Liver (tissue), 9 donors: ENCODE results near the gene CHDH. TPM values are rescaled to one million over a fixed set of nuclear protein-coding genes. Genes with fewer than 3 reads are reported as not detected.

Experiments used
- DNase-seq: peaks from one replicate; pipeline ENCODE4 v3.0.0-alpha.2; 2017; ENCODE audit warnings: low spot score
- H3K27ac ChIP-seq, 2 donors: one replicate each; pipeline ENCODE4 v1.7.0; 2013; ENCODE audit warnings: inconsistent platforms in 2 of 2, low read length in 2 of 2, control low read depth in 1 of 2, low read depth in 1 of 2, mild to moderate bottlenecking in 1 of 2
- H3K27me3 ChIP-seq, 4 donors: one replicate each; pipeline versions ENCODE4 v1.6.1 to v1.7.0; 2013; ENCODE audit warnings: low read length in 3 of 4, inconsistent platforms in 1 of 4, mild to moderate bottlenecking in 1 of 4, moderate library complexity in 1 of 4; ENCODE audit not compliant: control insufficient read depth in 4 of 4, insufficient read depth in 4 of 4
- H3K36me3 ChIP-seq, 4 donors: one replicate each; pipeline versions ENCODE4 v1.6.1 to v1.7.0; 2013; ENCODE audit warnings: low read length in 3 of 4, mild to moderate bottlenecking in 3 of 4, low read depth in 1 of 4, moderate library complexity in 1 of 4; ENCODE audit not compliant: control insufficient read depth in 4 of 4, insufficient read depth in 3 of 4
- H3K4me1 ChIP-seq, 4 donors: one replicate each; pipeline versions ENCODE4 v1.6.1 to v1.7.0; 2013; ENCODE audit warnings: low read length in 3 of 4, mild to moderate bottlenecking in 3 of 4, moderate library complexity in 1 of 4; ENCODE audit not compliant: control insufficient read depth in 4 of 4, insufficient read depth in 4 of 4
- H3K4me3 ChIP-seq, 3 donors: one replicate each; pipeline versions ENCODE4 v1.6.1 to v1.7.0; 2013; ENCODE audit warnings: low read length in 3 of 3, control low read depth in 1 of 3, low read depth in 1 of 3, mild to moderate bottlenecking in 1 of 3
- H3K9ac ChIP-seq, 2 donors: one replicate each; pipeline ENCODE4 v1.7.0; 2013; ENCODE audit warnings: low read length in 2 of 2, mild to moderate bottlenecking in 2 of 2, moderate library complexity in 2 of 2, control low read depth in 1 of 2, low read depth in 1 of 2
- H3K9me3 ChIP-seq, 4 donors: one replicate each; pipeline versions ENCODE4 v1.6.1 to v1.7.0; 2013; ENCODE audit warnings: low read length in 3 of 4; ENCODE audit not compliant: control insufficient read depth in 4 of 4
- EGR1 ChIP-seq, 2 donors: IDR thresholded peaks; 2 replicates each; pipeline ENCODE4 v1.6.1; 2016 to 2018; ENCODE audit warnings: antibody characterized with exemption in 2 of 2, low read depth in 2 of 2
- FOXA1 ChIP-seq: IDR thresholded peaks from 2 replicates; pipeline ENCODE4 v1.6.1; 2016; ENCODE audit warnings: antibody characterized with exemption
- FOXA2 ChIP-seq: IDR thresholded peaks from 2 replicates; pipeline ENCODE4 v1.6.1; 2016; ENCODE audit warnings: antibody characterized with exemption
- GABPA ChIP-seq, 2 donors: IDR thresholded peaks in 1 of 2; conservative IDR thresholded peaks in 1 of 2; 2 replicates each; pipeline ENCODE4 v1.6.1; 2016; ENCODE audit warnings: antibody characterized with exemption in 2 of 2, mild to moderate bottlenecking in 1 of 2, moderate library complexity in 1 of 2
- HNF4A ChIP-seq, 2 donors: conservative IDR thresholded peaks; 2 replicates each; pipeline ENCODE4 v1.6.1; 2016; ENCODE audit warnings: antibody characterized with exemption in 2 of 2, mild to moderate bottlenecking in 2 of 2
- HNF4G ChIP-seq: IDR thresholded peaks from 2 replicates; pipeline ENCODE4 v1.6.1; 2016; ENCODE audit warnings: antibody characterized with exemption
- JUND ChIP-seq, 2 donors: IDR thresholded peaks; 2 replicates each; pipeline ENCODE4 v1.6.1; 2016; ENCODE audit warnings: antibody characterized with exemption in 2 of 2
- NR2F2 ChIP-seq: IDR thresholded peaks from 2 replicates; pipeline ENCODE4 v1.6.1; 2016; ENCODE audit warnings: antibody characterized with exemption
- RAD21 ChIP-seq, 2 donors: IDR thresholded peaks; 2 replicates each; pipeline ENCODE4 v1.6.1; 2016; ENCODE audit warnings: antibody characterized with exemption in 2 of 2, mild to moderate bottlenecking in 2 of 2
- REST ChIP-seq: IDR thresholded peaks from 2 replicates; pipeline ENCODE4 v1.6.1; 2016; ENCODE audit warnings: antibody characterized with exemption, mild to moderate bottlenecking
- RXRA ChIP-seq, 2 donors: IDR thresholded peaks; 2 replicates each; pipeline ENCODE4 v1.6.1; 2017 to 2018; ENCODE audit warnings: antibody characterized with exemption in 2 of 2, mild to moderate bottlenecking in 1 of 2
- SP1 ChIP-seq: IDR thresholded peaks from 2 replicates; pipeline ENCODE4 v1.6.1; 2018; ENCODE audit warnings: antibody characterized with exemption, mild to moderate bottlenecking
- TAF1 ChIP-seq: conservative IDR thresholded peaks from 2 replicates; pipeline ENCODE4 v1.6.1; 2016; ENCODE audit warnings: antibody characterized with exemption, mild to moderate bottlenecking
- YY1 ChIP-seq: IDR thresholded peaks from 2 replicates; pipeline ENCODE4 v1.6.1; 2016; ENCODE audit warnings: antibody characterized with exemption, mild to moderate bottlenecking
- WGBS: extraction: QIAGEN DNeasy Blood & Tissue Kit; methylation state at CpG from one replicate; pipeline ENCODE4 v1.1.7; 2013; 5-methylcytosine and 5-hydroxymethylcytosine counted together
- polyA plus RNA-seq, 2 donors: library from polyadenylated mRNA; stranded (reverse) in 1 of 2; unstranded in 1 of 2; fragments of 200-250 nt in 1 of 2; fragments of >200 nt in 1 of 2; fragmentation: Nextera tagmentation in 1 of 2; extraction: Ambion mirVana in 1 of 2; gene quantifications; one replicate each; pipeline versions ENCODE4 v1.2.1 to v1.2.3, GENCODE V29; 2013 to 2015
- total RNA-seq, 2 donors: library from RNA; depleted of rRNA; stranded (reverse); fragments of >200 nt; gene quantifications; one replicate each; pipeline ENCODE4 v1.2.3, GENCODE V29; 2014
- TF ChIP-seq, protein P1 (sequence below): IDR thresholded peaks from 2 replicates; pipeline ENCODE4 v1.6.1; 2016; ENCODE audit warnings: antibody characterized with exemption
- TF ChIP-seq, protein P2 (sequence below): IDR thresholded peaks from 2 replicates; pipeline ENCODE4 v1.6.1; 2016; ENCODE audit warnings: antibody characterized with exemption
- TF ChIP-seq, protein P3 (sequence below): fragments of 150-350 bp; IDR thresholded peaks from 2 replicates; pipeline ENCODE4 v1.5.1; 2017; ENCODE audit warnings: improper control_type of control experiment, low read depth, low read length; ENCODE audit not compliant: missing input control
- TF ChIP-seq, protein P4 (sequence below): IDR thresholded peaks from 2 replicates; pipeline ENCODE4 v1.6.1; 2016; ENCODE audit warnings: antibody characterized with exemption
- donor health status: healthy.
- donor health status: healthy.
- donor health status: healthy.
- donor health status: healthy.
- donor health status: healthy.

CHDH gene
- total and polyA plus RNA-seq, 4 donors, result 9.1 to 34.0 (median 21.2) TPM

GRCh38 chr3:53776494-53777101, 69.6 kb downstream of the CHDH start:
- WGBS, result 34% methylated on average over 9 of the region's 9 CpGs
- Histone ChIP-seq H3K9ac (peak overlapping the region in 1 of 2 donors; percentile 55), H3K4me1 (peaks cover 6 to 31% (median 23%) of the 10 kb centered on the region in 4 donors), H3K27ac (peak overlapping the region; percentile 75 to 77), H3K4me3 (no peak overlapping the region), H3K9me3 (no peaks in the 10 kb centered on the region), H3K27me3 (no peaks in the 10 kb centered on the region), H3K36me3 (no peaks in the 10 kb centered on the region)
- no peak for DNase-seq
- TF ChIP-seq RXRA (IDR thresholded peaks at IDR 0.05), result peak in 1 of 2 donors; percentile 55
- TF ChIP-seq, protein P1, sequence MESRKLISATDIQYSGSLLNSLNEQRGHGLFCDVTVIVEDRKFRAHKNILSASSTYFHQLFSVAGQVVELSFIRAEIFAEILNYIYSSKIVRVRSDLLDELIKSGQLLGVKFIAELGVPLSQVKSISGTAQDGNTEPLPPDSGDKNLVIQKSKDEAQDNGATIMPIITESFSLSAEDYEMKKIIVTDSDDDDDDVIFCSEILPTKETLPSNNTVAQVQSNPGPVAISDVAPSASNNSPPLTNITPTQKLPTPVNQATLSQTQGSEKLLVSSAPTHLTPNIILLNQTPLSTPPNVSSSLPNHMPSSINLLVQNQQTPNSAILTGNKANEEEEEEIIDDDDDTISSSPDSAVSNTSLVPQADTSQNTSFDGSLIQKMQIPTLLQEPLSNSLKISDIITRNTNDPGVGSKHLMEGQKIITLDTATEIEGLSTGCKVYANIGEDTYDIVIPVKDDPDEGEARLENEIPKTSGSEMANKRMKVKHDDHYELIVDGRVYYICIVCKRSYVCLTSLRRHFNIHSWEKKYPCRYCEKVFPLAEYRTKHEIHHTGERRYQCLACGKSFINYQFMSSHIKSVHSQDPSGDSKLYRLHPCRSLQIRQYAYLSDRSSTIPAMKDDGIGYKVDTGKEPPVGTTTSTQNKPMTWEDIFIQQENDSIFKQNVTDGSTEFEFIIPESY, result no peak
- no peak for TF ChIP-seq RAD21 (IDR thresholded peaks at IDR 0.05)
- TF ChIP-seq HNF4G, result no peak
- TF ChIP-seq NR2F2, result no peak
- TF ChIP-seq GABPA (IDR thresholded peaks at IDR 0.05 in 1 of 2, conservative IDR thresholded peaks at IDR 0.05 in 1 of 2), result no peak
- peak; percentile 50 to 69 for TF ChIP-seq HNF4A (conservative IDR thresholded peaks at IDR 0.05)
- TF ChIP-seq FOXA2, result no peak
- TF ChIP-seq SP1, result peak; percentile 18
- TF ChIP-seq, protein P2, sequence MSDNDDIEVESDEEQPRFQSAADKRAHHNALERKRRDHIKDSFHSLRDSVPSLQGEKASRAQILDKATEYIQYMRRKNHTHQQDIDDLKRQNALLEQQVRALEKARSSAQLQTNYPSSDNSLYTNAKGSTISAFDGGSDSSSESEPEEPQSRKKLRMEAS, result no peak
- no peak for TF ChIP-seq JUND (IDR thresholded peaks at IDR 0.05)
- TF ChIP-seq YY1, result no peak
- no peak for TF ChIP-seq TAF1
- TF ChIP-seq, protein P3, sequence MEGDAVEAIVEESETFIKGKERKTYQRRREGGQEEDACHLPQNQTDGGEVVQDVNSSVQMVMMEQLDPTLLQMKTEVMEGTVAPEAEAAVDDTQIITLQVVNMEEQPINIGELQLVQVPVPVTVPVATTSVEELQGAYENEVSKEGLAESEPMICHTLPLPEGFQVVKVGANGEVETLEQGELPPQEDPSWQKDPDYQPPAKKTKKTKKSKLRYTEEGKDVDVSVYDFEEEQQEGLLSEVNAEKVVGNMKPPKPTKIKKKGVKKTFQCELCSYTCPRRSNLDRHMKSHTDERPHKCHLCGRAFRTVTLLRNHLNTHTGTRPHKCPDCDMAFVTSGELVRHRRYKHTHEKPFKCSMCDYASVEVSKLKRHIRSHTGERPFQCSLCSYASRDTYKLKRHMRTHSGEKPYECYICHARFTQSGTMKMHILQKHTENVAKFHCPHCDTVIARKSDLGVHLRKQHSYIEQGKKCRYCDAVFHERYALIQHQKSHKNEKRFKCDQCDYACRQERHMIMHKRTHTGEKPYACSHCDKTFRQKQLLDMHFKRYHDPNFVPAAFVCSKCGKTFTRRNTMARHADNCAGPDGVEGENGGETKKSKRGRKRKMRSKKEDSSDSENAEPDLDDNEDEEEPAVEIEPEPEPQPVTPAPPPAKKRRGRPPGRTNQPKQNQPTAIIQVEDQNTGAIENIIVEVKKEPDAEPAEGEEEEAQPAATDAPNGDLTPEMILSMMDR, result no peak
- no peak for TF ChIP-seq FOXA1
- TF ChIP-seq REST, result no peak
- TF ChIP-seq EGR1 (IDR thresholded peaks at IDR 0.05; ENCODE audit: low read depth in 2 of 2), result peak; percentile 66 to 92
- TF ChIP-seq, protein P4, sequence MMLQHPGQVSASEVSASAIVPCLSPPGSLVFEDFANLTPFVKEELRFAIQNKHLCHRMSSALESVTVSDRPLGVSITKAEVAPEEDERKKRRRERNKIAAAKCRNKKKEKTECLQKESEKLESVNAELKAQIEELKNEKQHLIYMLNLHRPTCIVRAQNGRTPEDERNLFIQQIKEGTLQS, result no peak
